Activated T-helper 17 cell treated with anti-CD3 and anti-CD28 coated beads, Interleukin-2, amount 50 U/mL, for 72 hours (primary cell): ENCODE data around the gene EPB41L3. TPM values are rescaled to one million over a fixed set of nuclear protein-coding genes. Genes with fewer than 3 reads are reported as not detected.
"Not testable (repeated sequence)": the region's sequence is repeated elsewhere in the genome, so short reads cannot be mapped to it uniquely, and the experiment has no call there.

Experiments used
- ATAC-seq: fragments of 150-1000 bp; cut with Tn5 transposase; replicated peaks from 2 replicates; pipeline ENCODE4 v1.10.0; 2021; ENCODE audit warnings: mild to moderate bottlenecking, moderate library complexity
- H3K27ac Mint-ChIP-seq: one replicate; pipeline ENCODE4 v1.8.0; 2022; ENCODE audit warnings: mixed read lengths
- H3K27me3 Mint-ChIP-seq: one replicate; pipeline ENCODE4 v1.8.0; 2022; ENCODE audit warnings: mixed read lengths
- H3K36me3 Mint-ChIP-seq: one replicate; pipeline ENCODE4 v1.8.0; 2022; ENCODE audit warnings: low read depth, mild to moderate bottlenecking, mixed read lengths
- H3K4me1 Mint-ChIP-seq: one replicate; pipeline ENCODE4 v1.8.0; 2022; ENCODE audit warnings: mixed read lengths
- H3K4me3 Mint-ChIP-seq: one replicate; pipeline ENCODE4 v1.8.0; 2022; ENCODE audit warnings: mild to moderate bottlenecking, mixed read lengths
- H3K9me3 Mint-ChIP-seq: one replicate; pipeline ENCODE4 v1.8.0; 2022; ENCODE audit warnings: mixed read lengths
- total RNA-seq, 2 donors: library from RNA; stranded (reverse); gene quantifications; one replicate each; pipeline ENCODE4 v1.2.3, GENCODE V29; 2022

The EPB41L3 gene
- total RNA-seq, 2 donors from 2014 or later: 0.09 to 0.13 TPM

- H3K27ac Mint-ChIP-seq: no peak overlapping the region
- H3K4me3 Mint-ChIP-seq: no peak overlapping the region
- no peak for ATAC-seq
- no peaks in the 10 kb centered on the region for H3K4me1 Mint-ChIP-seq
- H3K9me3 Mint-ChIP-seq: no peaks in the 10 kb centered on the region
- peaks cover 9% of the 10 kb centered on the region for H3K27me3 Mint-ChIP-seq
- H3K36me3 Mint-ChIP-seq: no peaks in the 10 kb centered on the region
These were observed 24.9 kb downstream of the EPB41L3 start for GRCh38 chr18:5518899-5519371.

GRCh38 chr18:5518179-5518770, 25.5 kb downstream of the EPB41L3 start:
- no peak for ATAC-seq
- Mint-ChIP-seq H3K27me3 (peaks cover 9% of the 10 kb centered on the region), H3K4me3 (no peak overlapping the region), H3K36me3 (no peaks in the 10 kb centered on the region), H3K9me3 (no peaks in the 10 kb centered on the region), H3K4me1 (no peaks in the 10 kb centered on the region), H3K27ac (no peak overlapping the region)

GRCh38 chr18:5516841-5517240, 27.0 kb downstream of the EPB41L3 start:
- Mint-ChIP-seq H3K4me3 (no peak overlapping the region), H3K27ac (no peak overlapping the region), H3K27me3 (peaks cover 15% of the 10 kb centered on the region), H3K9me3 (no peaks in the 10 kb centered on the region), H3K36me3 (no peaks in the 10 kb centered on the region), H3K4me1 (no peaks in the 10 kb centered on the region)
- no peak for ATAC-seq

GRCh38 chr18:5515011-5515784, 28.6 kb downstream of the EPB41L3 start:
- Mint-ChIP-seq H3K4me1 (no peaks in the 10 kb centered on the region), H3K27me3 (peaks cover 16% of the 10 kb centered on the region), H3K4me3 (no peak overlapping the region), H3K27ac (no peak overlapping the region), H3K36me3 (no peaks in the 10 kb centered on the region), H3K9me3 (no peaks in the 10 kb centered on the region)
- no peak for ATAC-seq

- no peak overlapping the region for H3K27ac Mint-ChIP-seq
- no peak for ATAC-seq
- H3K9me3 Mint-ChIP-seq: no peaks in the 10 kb centered on the region
- H3K4me3 Mint-ChIP-seq: no peak overlapping the region
- H3K36me3 Mint-ChIP-seq: no peaks in the 10 kb centered on the region
- H3K27me3 Mint-ChIP-seq: peaks cover 20% of the 10 kb centered on the region
- H3K4me1 Mint-ChIP-seq: no peaks in the 10 kb centered on the region
These were observed 29.9 kb downstream of the EPB41L3 start for GRCh38 chr18:5513947-5514346.

- Mint-ChIP-seq H3K9me3 (no peaks in the 10 kb centered on the region), H3K36me3 (no peaks in the 10 kb centered on the region), H3K27me3 (peaks cover 14% of the 10 kb centered on the region), H3K4me1 (no peaks in the 10 kb centered on the region), H3K27ac (no peak overlapping the region), H3K4me3 (no peak overlapping the region)
- ATAC-seq: no peak
These were observed 31.6 kb downstream of the EPB41L3 start for GRCh38 chr18:5512176-5512575.

GRCh38 chr18:5511541-5511940, 32.3 kb downstream of the EPB41L3 start:
- H3K36me3 Mint-ChIP-seq, H3K4me1 Mint-ChIP-seq, H3K27ac Mint-ChIP-seq, H3K9me3 Mint-ChIP-seq, ATAC-seq, H3K4me3 Mint-ChIP-seq: not testable (repeated sequence)
- H3K27me3 Mint-ChIP-seq: peaks cover 18% of the 10 kb centered on the region

GRCh38 chr18:5510135-5510846, 33.5 kb downstream of the EPB41L3 start:
- Mint-ChIP-seq H3K27me3 (peaks cover 27% of the 10 kb centered on the region), H3K4me1 (peaks cover 5% of the 10 kb centered on the region), H3K4me3 (no peak overlapping the region), H3K27ac (no peak overlapping the region), H3K36me3 (no peaks in the 10 kb centered on the region), H3K9me3 (no peaks in the 10 kb centered on the region)
- no peak for ATAC-seq

- no peaks in the 10 kb centered on the region for H3K36me3 Mint-ChIP-seq
- no peaks in the 10 kb centered on the region for H3K9me3 Mint-ChIP-seq
- no peak overlapping the region for H3K4me3 Mint-ChIP-seq
- H3K27me3 Mint-ChIP-seq: peaks cover 31% of the 10 kb centered on the region
- peaks cover 5% of the 10 kb centered on the region for H3K4me1 Mint-ChIP-seq
- H3K27ac Mint-ChIP-seq: no peak overlapping the region
- no peak for ATAC-seq
These were observed 35.0 kb downstream of the EPB41L3 start for GRCh38 chr18:5508821-5509220.

- H3K4me3 Mint-ChIP-seq: no peak overlapping the region
- H3K36me3 Mint-ChIP-seq: no peaks in the 10 kb centered on the region
- H3K4me1 Mint-ChIP-seq: peaks cover 5% of the 10 kb centered on the region
- H3K27ac Mint-ChIP-seq: no peak overlapping the region
- ATAC-seq: no peak
- peaks cover 31% of the 10 kb centered on the region for H3K27me3 Mint-ChIP-seq
- no peaks in the 10 kb centered on the region for H3K9me3 Mint-ChIP-seq
These were observed 36.0 kb downstream of the EPB41L3 start for GRCh38 chr18:5507756-5508155.

GRCh38 chr18:5506174-5506573, 37.6 kb downstream of the EPB41L3 start:
- Mint-ChIP-seq H3K4me3 (no peak overlapping the region), H3K36me3 (no peaks in the 10 kb centered on the region), H3K9me3 (no peaks in the 10 kb centered on the region), H3K27ac (no peak overlapping the region), H3K27me3 (peaks cover 24% of the 10 kb centered on the region), H3K4me1 (peaks cover 5% of the 10 kb centered on the region)
- ATAC-seq: no peak

- no peaks in the 10 kb centered on the region for H3K9me3 Mint-ChIP-seq
- H3K4me1 Mint-ChIP-seq: peaks cover 5% of the 10 kb centered on the region
- no peak overlapping the region for H3K4me3 Mint-ChIP-seq
- H3K36me3 Mint-ChIP-seq: no peaks in the 10 kb centered on the region
- ATAC-seq: no peak
- H3K27me3 Mint-ChIP-seq: peaks cover 20% of the 10 kb centered on the region
- H3K27ac Mint-ChIP-seq: no peak overlapping the region
These were observed 40.1 kb downstream of the EPB41L3 start for GRCh38 chr18:5503740-5504139.

GRCh38 chr18:5500158-5500939, 43.4 kb downstream of the EPB41L3 start:
- H3K36me3 Mint-ChIP-seq: no peaks in the 10 kb centered on the region

GRCh38 chr18:5498452-5498851, 45.3 kb downstream of the EPB41L3 start:
- no peak for ATAC-seq
- Mint-ChIP-seq H3K4me1 (no peaks in the 10 kb centered on the region), H3K9me3 (no peaks in the 10 kb centered on the region), H3K4me3 (no peak overlapping the region), H3K27ac (no peak overlapping the region), H3K27me3 (peaks cover 7% of the 10 kb centered on the region), H3K36me3 (no peaks in the 10 kb centered on the region)

More at GRCh38 chr18:5500158-5500939, 43.4 kb downstream of the EPB41L3 start:
- H3K4me1 Mint-ChIP-seq: no peaks in the 10 kb centered on the region
- no peak overlapping the region for H3K4me3 Mint-ChIP-seq
- H3K27ac Mint-ChIP-seq: no peak overlapping the region
- H3K27me3 Mint-ChIP-seq: peaks cover 8% of the 10 kb centered on the region
- ATAC-seq: no peak
- no peaks in the 10 kb centered on the region for H3K9me3 Mint-ChIP-seq
